NCI-H2227 (cell line): Measurements from ENCODE around the gene GPHN.

Experiments used
- DNase-seq: peaks from one replicate; lab custom pipeline; 2025; ENCODE audit not compliant: unreplicated experiment; lab: John Stamatoyannopoulos, UW

Gene GPHN

DNA sequence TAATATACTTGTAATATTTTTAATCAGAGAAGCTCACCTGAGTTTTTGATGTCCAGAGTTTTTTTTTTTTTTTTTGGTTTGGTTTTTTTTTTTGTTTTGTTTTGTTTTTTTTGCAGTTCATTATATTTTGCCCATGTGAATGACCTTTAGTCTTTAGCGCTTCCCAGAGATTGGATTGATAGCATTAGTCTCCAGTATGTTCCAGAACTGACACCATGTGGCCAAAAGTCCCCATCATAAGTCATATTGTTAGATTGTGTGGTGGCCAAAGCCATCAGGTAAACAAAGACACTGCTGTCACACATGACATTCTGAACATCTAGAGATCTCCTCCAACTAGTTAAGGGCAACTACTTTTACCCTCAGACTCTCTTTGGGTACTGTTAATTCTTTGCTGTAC, 408.5 kb downstream of the GPHN start:
- no peak for DNase-seq

GRCh38 chr14:66918527-66918926, 410.6 kb downstream of the GPHN start:
- no peak for DNase-seq

DNA sequence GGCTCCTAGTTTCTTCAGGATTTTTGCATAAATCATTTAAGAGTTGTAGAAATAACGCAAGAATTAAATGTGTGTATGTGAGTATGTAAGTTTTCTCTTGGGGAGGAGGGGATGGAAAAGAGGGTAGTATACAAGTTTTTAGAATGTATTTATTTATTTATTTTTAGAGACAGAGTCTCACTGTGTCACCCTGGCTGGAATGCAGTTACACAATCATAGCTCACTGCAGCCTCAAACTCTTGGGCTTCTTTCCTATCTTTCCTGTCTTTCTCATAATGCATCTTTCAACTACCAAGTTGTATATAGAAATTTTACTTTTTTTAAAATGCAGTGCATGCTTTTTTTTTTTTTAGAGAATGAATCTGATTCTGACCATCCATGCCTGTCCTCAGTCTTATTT, 412.2 kb downstream of the GPHN start:
- no peak for DNase-seq

- DNase-seq, result no peak
These were observed 415.3 kb downstream of the GPHN start for GRCh38 chr14:66923251-66923650.

DNA sequence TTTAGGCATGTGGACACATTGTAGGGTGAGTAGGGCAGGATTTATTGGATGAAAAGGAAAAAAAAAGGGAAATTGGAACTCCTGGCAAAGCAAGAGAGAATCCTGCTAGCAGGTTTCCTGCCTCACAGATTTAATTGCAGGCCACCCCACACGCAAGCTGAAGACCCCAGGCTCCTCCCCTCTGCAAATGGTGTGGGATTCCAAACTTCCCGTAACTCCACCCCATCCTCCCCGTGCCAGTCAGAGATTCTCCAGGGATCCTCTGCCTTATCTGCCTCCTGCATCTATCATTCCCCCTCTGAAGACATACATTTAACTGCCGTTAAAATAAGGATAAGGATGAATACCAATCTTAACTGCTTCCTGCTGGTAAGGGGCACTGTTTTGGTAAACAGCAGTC, 431.5 kb downstream of the GPHN start:
- no peak for DNase-seq

GRCh38 chr14:66944872-66945271, 436.9 kb downstream of the GPHN start:
- peak; percentile 29 for DNase-seq

DNA sequence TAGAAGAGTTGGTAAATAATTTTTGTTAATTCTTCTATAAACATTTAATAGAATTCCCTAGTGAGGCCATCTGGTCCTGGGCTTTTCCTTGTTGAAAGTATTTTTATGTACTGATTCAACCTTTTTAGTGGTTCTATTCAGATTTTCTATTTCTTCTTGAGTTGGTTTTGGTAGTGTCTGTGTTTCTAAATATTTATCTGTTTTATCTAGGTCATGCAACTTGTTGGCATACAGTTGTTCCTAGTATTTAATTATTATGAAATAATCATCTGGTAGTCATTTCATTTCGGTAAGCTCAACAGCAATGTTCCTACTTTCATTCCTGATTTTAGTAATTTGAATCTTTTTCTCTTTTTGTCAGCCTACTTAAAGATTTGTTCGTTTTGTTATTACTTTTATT, 447.2 kb downstream of the GPHN start:
- no peak for DNase-seq

GRCh38 chr14:66959437-66960050, 451.6 kb downstream of the GPHN start:
- DNase-seq, result no peak

GRCh38 chr14:66965831-66966230, 457.9 kb downstream of the GPHN start:
- no peak for DNase-seq

GRCh38 chr14:66972469-66972868, 464.5 kb downstream of the GPHN start:
- DNase-seq, result no peak

- no peak for DNase-seq
These were observed 466.6 kb downstream of the GPHN start for GRCh38 chr14:66974397-66975025.

DNA sequence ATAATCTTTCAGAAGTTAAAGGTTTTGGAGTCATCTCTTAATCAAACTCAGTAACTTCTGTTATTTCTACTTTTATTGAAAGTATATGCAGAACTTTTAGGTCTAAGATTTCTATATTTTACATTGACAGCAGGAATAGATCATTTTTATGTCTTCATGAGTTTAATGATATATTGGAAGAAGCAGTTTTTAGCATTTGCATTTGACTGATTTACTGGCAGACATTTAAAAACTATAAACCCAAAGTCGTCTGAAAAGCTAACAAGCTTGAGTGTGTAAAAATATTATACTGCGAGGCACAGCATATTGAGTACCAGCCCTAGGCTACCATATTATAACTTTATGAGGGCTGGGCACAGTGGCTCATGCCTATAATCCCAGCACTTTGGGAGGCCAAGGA, 467.3 kb downstream of the GPHN start:
- DNase-seq, result no peak

GRCh38 chr14:66979101-66979974, 471.4 kb downstream of the GPHN start:
- no peak for DNase-seq

DNA sequence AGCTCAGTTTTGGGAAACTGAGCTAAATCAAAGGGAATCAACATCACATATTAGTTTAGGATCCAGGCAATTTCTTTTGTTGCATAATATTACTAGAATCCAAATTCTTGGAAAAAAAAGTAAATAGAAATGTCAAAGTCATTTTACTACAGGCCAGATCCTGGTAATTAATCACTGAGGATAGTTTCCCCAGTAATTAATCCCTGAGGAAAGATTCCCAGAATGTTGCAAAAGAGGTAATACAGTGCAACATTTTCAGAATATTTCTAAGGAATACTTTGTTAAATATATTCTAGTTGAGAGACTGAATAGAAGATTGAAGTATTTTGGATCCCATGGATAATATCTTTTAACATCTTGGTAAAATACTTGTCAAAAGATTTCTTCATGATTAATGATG, 474.3 kb downstream of the GPHN start:
- no peak for DNase-seq

GRCh38 chr14:66992776-66993175, 484.8 kb downstream of the GPHN start:
- no peak for DNase-seq

GRCh38 chr14:66993512-66993911, 485.6 kb downstream of the GPHN start:
- DNase-seq, result no peak

GRCh38 chr14:66998013-66998412, 490.1 kb downstream of the GPHN start:
- DNase-seq, result no peak

- no peak for DNase-seq
These were observed 492.0 kb downstream of the GPHN start for GRCh38 chr14:66999978-67000377.

DNA sequence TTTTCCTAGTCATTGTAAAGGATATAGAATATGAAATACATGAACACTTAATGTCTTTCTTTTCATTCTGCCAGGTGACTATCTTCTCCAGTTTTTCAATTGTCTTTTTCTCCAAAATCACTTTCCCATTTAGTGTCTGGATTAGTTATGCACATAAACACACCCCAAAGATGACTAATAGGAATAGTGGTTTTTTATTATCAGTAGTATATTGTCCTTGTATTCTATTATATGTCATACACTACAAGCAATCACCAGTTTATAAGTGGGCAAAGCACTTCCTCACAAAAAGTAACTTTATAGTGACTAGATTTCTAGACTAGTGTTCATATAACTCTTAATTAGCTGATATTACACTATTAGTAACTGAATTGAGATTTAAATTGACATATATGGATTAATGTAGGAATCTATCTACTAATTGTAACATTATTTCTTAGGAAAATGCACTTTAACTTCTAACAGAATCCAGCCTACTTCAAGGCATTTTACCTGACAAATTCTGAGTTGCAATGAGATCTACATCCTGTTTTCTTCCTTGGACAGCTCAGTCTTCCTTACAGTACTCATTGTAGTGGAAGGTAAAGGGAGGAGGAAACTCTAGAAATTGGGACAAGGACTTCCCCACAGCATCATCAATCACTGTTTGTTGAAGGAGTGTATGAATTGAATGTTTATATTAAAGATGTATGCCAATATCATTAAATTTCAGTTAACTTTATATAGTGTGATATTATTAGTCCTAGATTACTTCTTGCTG, 495.2 kb downstream of the GPHN start:
- no peak for DNase-seq

GRCh38 chr14:67004521-67004920, 496.6 kb downstream of the GPHN start:
- DNase-seq, result no peak

GRCh38 chr14:67010602-67011001, 502.7 kb downstream of the GPHN start:
- no peak for DNase-seq
